Kidney glomerular epithelial cell (primary cell): ENCODE results near the gene DACT1.

Source experiments
- DNase-seq: peaks from one replicate; lab custom pipeline; 2025; lab: John Stamatoyannopoulos, UW

The DACT1 gene

GRCh38 chr14:58668848-58669480 is 31.2 kb downstream of the DACT1 start:
- no peak for DNase-seq

GRCh38 chr14:58669556-58670200 is 31.9 kb downstream of the DACT1 start:
- DNase-seq: no peak

- DNase-seq: no peak
Measured at GRCh38 chr14:58671024-58671423, 33.3 kb downstream of the DACT1 start.

GRCh38 chr14:58671436-58671835 is 33.7 kb downstream of the DACT1 start:
- DNase-seq: no peak

GRCh38 chr14:58673722-58674121 is 36.0 kb downstream of the DACT1 start:
- DNase-seq: no peak

GRCh38 chr14:58677001-58677400 is 39.2 kb downstream of the DACT1 start:
- no peak for DNase-seq

- no peak for DNase-seq
Measured at GRCh38 chr14:58677517-58677916, 39.8 kb downstream of the DACT1 start.

GRCh38 chr14:58677996-58678395 is 40.2 kb downstream of the DACT1 start:
- DNase-seq: no peak

GRCh38 chr14:58680698-58681097 is 42.9 kb downstream of the DACT1 start:
- DNase-seq: no peak

GRCh38 chr14:58687232-58687795 is 49.6 kb downstream of the DACT1 start:
- no peak for DNase-seq

GRCh38 chr14:58690801-58691516 is 53.2 kb downstream of the DACT1 start:
- DNase-seq: no peak

- no peak for DNase-seq
Measured at GRCh38 chr14:58693048-58693447, 55.3 kb downstream of the DACT1 start.

- DNase-seq: no peak
Measured at GRCh38 chr14:58695514-58695913, 57.8 kb downstream of the DACT1 start.

- no peak for DNase-seq
Measured at GRCh38 chr14:58697266-58697929, 59.6 kb downstream of the DACT1 start.
